GM18511 (cell line): ENCODE measurements around the gene POR.
"Not testable (repeated sequence)": the region's sequence is repeated elsewhere in the genome, so short reads cannot be mapped to it uniquely, and the experiment has no call there.

Source experiments
- ATAC-seq: cut with Tn5 transposase; IDR thresholded peaks from one replicate; pipeline ENCODE4 v1.9.1; 2021; ENCODE audit warnings: mild to moderate bottlenecking, moderate library complexity; ENCODE audit not compliant: unreplicated experiment

The POR gene

GRCh38 chr7:75988568-75989499, 73.9 kb downstream of the POR start:
- no peak for ATAC-seq

GRCh38 chr7:75989500-75990388, 74.8 kb downstream of the POR start:
- ATAC-seq = no peak

- no peak for ATAC-seq
Observed at GRCh38 chr7:75991531-75992082, 76.7 kb downstream of the POR start.

- ATAC-seq = no peak
Observed at GRCh38 chr7:75992083-75992755, 77.3 kb downstream of the POR start.

GRCh38 chr7:75993689-75994387, 78.9 kb downstream of the POR start:
- peak; percentile 9 for ATAC-seq

- peak; percentile 98 for ATAC-seq
Observed at GRCh38 chr7:75994388-75995051, 79.6 kb downstream of the POR start, which contains the start of gene TMEM120A. TSS of gene TMEM120A (minus strand) at chr7:75994595. CDS start at chr7:75994570, 25 bp downstream.

- ATAC-seq = no peak
Observed at GRCh38 chr7:75995052-75995471, 80.1 kb downstream of the POR start.

- ATAC-seq = no peak
Observed at GRCh38 chr7:75995996-75996395, 81.0 kb downstream of the POR start.

GRCh38 chr7:75996476-75996875, 81.5 kb downstream of the POR start:
- ATAC-seq = no peak

GRCh38 chr7:75998038-75998437, 83.1 kb downstream of the POR start:
- no peak for ATAC-seq

- ATAC-seq = no peak
Observed at GRCh38 chr7:76000566-76000965, 85.6 kb downstream of the POR start.

- no peak for ATAC-seq
Observed at GRCh38 chr7:76002139-76002538, 87.2 kb downstream of the POR start.

- ATAC-seq = no peak
Observed at GRCh38 chr7:76002822-76003221, 87.9 kb downstream of the POR start.

- ATAC-seq = no peak
Observed at GRCh38 chr7:76003351-76003750, 88.4 kb downstream of the POR start.

GRCh38 chr7:76005004-76005403, 90.0 kb downstream of the POR start:
- ATAC-seq = not testable (repeated sequence)

GRCh38 chr7:76008156-76008687, 93.3 kb downstream of the POR start:
- ATAC-seq = no peak

- ATAC-seq = no peak
Observed at GRCh38 chr7:76009672-76010600, 95.0 kb downstream of the POR start.

- ATAC-seq = no peak
Observed at GRCh38 chr7:76011442-76011861, 96.5 kb downstream of the POR start.
